Right lobe of liver (tissue), 6 donors: ENCODE measurements around the gene SLC6A16. TPM values are rescaled to one million over a fixed set of nuclear protein-coding genes. Genes with fewer than 3 reads are reported as not detected.
"Not testable (repeated sequence)": the region's sequence is repeated elsewhere in the genome, so short reads cannot be mapped to it uniquely, and the experiment has no call there.

ENCODE experiments used
- ATAC-seq, 4 donors: fragments of 200-7000 bp; cut with Tn5 transposase; one replicate each; pipeline ENCODE4 v1.9.1; 2020; ENCODE audit warnings: mild to moderate bottlenecking in 4 of 4, moderate library complexity in 4 of 4
- DNase-seq, 3 donors: peaks; one replicate each; pipeline ENCODE4 v3.0.0-alpha.2; 2020
- H3K27ac ChIP-seq, 3 donors: fragments of 200-600 bp; one replicate each; pipeline ENCODE4 v1.8.0; 2022
- H3K27me3 ChIP-seq, 2 donors: fragments of 200-600 bp; one replicate each; pipeline ENCODE4 v1.8.0; 2022
- H3K36me3 ChIP-seq, 4 donors: fragments of 200-600 bp; sonication (generic) in 1 of 4; one replicate each; pipeline versions ENCODE4 v1.5.1 to v1.8.0; 2017 to 2022; ENCODE audit warnings: control low read depth in 1 of 4
- H3K4me1 ChIP-seq, 4 donors: fragments of 200-600 bp; sonication (generic) in 1 of 4; one replicate each; pipeline versions ENCODE4 v1.5.1 to v1.8.0; 2017 to 2022; ENCODE audit warnings: control low read depth in 1 of 4
- H3K4me3 ChIP-seq, 3 donors: fragments of 200-600 bp; one replicate each; pipeline ENCODE4 v1.8.0; 2022
- H3K9me3 ChIP-seq, 4 donors: fragments of 200-600 bp; sonication (generic) in 1 of 4; one replicate each; pipeline versions ENCODE4 v1.5.1 to v1.8.0; 2017 to 2022; ENCODE audit warnings: control low read depth in 1 of 4
- POLR2A ChIP-seq: fragments of 450-650 bp; IDR thresholded peaks from one replicate; pipeline ENCODE4 v1.6.1; 2017; ENCODE audit warnings: antibody characterized with exemption, mild to moderate bottlenecking
- WGBS: methylation state at CpG from one replicate; pipeline ENCODE4 v1.1.6; 2018; ENCODE audit warnings: low coverage, low lambda C conversion rate; ENCODE audit not compliant: insufficient coverage; ENCODE audit errors: missing lambda C conversion rate; 5-methylcytosine and 5-hydroxymethylcytosine counted together
- intact Hi-C, 2 donors: fragments of 100-400 bp; cut with DNase I; formaldehyde crosslinking; loops; one replicate each; pipeline versions ENCODE4 v1.11.2 to v1.14.1; 2022
- total RNA-seq, 6 experiments: library from RNA; depleted of rRNA in 2 of 6; stranded (reverse); fragments of >200 nt in 2 of 6; fragmentation: NEBNext Ultra II Directional in 3 of 6; extraction: Animal tissue kit (Norgen Biotek cat#: 25700) in 3 of 6; gene quantifications; one replicate each; pipeline versions ENCODE4 v1.1.0 to v1.2.4, GENCODE V29; 2016 to 2023
- TF ChIP-seq, protein P1 (sequence below), 4 donors: fragments of 200-600 bp in 3 of 4; fragments of 450-650 bp in 1 of 4; IDR thresholded peaks; one replicate each; pipeline versions ENCODE4 v1.5.1 to v1.8.0; 2016 to 2022; ENCODE audit warnings: antibody characterized with exemption in 4 of 4, mild to moderate bottlenecking in 2 of 4
- donor health status: DM: no; HTN: yes; CAD: no.
- donor health status: DM: no; HTN: no; CAD: no.
- donor health status: DM: no; HTN: no; CAD: no.
- donor health status: DM: no; HTN: yes; CAD: no.
- donor health status: DM: no; HTN: yes; CAD: no.

Gene SLC6A16
- total RNA-seq, 6 experiments from 2014 or later, result 0.25 to 4.6 (median 2.4) TPM

- Histone ChIP-seq H3K27me3 (no peaks in the 10 kb centered on the region), H3K4me3 (no peak overlapping the region), H3K27ac (no peak overlapping the region), H3K36me3 (no peaks in the 10 kb centered on the region), H3K9me3 (no peaks in the 10 kb centered on the region), H3K4me1 (peaks cover 0 to 6% (median 0%) of the 10 kb centered on the region in 4 donors)
- no peak for ATAC-seq
- TF ChIP-seq, protein P1, sequence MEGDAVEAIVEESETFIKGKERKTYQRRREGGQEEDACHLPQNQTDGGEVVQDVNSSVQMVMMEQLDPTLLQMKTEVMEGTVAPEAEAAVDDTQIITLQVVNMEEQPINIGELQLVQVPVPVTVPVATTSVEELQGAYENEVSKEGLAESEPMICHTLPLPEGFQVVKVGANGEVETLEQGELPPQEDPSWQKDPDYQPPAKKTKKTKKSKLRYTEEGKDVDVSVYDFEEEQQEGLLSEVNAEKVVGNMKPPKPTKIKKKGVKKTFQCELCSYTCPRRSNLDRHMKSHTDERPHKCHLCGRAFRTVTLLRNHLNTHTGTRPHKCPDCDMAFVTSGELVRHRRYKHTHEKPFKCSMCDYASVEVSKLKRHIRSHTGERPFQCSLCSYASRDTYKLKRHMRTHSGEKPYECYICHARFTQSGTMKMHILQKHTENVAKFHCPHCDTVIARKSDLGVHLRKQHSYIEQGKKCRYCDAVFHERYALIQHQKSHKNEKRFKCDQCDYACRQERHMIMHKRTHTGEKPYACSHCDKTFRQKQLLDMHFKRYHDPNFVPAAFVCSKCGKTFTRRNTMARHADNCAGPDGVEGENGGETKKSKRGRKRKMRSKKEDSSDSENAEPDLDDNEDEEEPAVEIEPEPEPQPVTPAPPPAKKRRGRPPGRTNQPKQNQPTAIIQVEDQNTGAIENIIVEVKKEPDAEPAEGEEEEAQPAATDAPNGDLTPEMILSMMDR (IDR thresholded peaks at IDR 0.05), result no peak
- no peak for TF ChIP-seq POLR2A
- WGBS, result 86% methylated on average over 4 of the region's 6 CpGs
- intact Hi-C loops, result no loop called here
- no peak for DNase-seq
Measured at GRCh38 chr19:49294401-49294800, 30.6 kb downstream of the SLC6A16 start.

DNA sequence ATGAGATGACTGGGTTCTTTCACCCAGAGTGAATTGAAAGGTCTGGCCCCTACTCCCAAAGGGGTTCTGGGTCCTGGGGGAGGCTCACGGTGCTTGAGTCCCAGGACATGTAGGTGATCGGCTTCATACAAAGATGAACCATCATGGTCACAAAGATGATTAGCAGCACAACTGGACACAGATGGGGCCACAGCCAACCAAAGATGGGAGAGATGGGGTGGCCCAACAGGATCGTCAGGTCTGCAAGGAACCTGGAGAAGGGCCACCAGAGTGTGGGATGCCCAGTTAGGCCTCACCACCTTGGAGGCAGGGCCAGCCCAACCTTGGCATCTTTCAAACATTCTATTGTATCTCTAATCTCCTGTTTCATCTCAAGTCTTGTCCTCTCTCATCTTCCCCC, 34.5 kb downstream of the SLC6A16 start:
- Histone ChIP-seq H3K4me3 (no peak overlapping the region), H3K27me3 (no peaks in the 10 kb centered on the region), H3K9me3 (no peaks in the 10 kb centered on the region), H3K27ac (no peak overlapping the region), H3K4me1 (peaks cover 0 to under 1% (median 0%) of the 10 kb centered on the region in 4 donors), H3K36me3 (no peaks in the 10 kb centered on the region)
- TF ChIP-seq, protein P1 (IDR thresholded peaks at IDR 0.05), result no peak
- no peak for TF ChIP-seq POLR2A
- no CpG with 5 or more reads among the region's 3 CpGs for WGBS
- intact Hi-C loops, result no loop called here
- no peak for ATAC-seq
- no peak for DNase-seq

DNA sequence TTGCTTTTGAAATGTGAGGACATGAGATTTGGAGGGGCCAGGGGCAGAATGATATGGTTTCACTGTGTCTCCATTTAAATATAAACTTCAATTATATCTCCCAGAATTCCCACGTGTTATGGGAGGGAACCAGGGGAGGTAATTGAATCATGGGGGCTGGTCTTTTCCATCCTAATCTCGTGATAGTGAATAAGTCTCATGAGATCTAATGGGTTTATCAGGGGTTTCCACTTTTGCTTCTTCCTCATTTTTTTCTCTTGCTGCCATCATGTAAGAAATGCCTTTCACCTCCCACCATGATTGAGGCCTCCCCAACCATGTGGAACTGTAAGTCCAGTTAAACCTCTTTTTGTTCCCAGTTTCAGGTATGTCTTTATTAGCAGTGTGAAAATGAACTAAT, 35.7 kb downstream of the SLC6A16 start:
- ATAC-seq, H3K27ac ChIP-seq, H3K36me3 ChIP-seq, H3K4me1 ChIP-seq, intact Hi-C loops, H3K4me3 ChIP-seq, H3K9me3 ChIP-seq, DNase-seq, H3K27me3 ChIP-seq: not testable (repeated sequence)
- 25% methylated on average over 2 of the region's 2 CpGs for WGBS

DNA sequence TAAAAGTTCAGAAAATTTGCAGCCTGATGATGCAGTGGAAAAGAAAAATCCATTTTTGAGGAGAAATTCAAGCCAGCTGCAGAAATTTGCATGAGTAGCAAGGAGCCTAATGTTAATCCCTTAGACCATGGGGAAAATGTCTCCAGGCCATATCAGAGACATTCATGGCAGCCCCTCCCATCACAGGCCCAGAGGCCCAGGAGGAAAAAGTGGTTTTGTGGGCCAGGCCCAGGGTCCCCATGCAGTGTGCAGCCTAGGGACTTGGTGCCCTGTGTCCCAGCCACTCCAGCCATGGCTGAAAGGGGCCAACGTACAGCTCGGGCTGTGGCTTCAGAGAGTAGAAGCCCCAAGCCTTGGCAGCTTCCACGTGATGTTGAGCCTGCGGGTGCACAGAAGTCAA, 36.8 kb downstream of the SLC6A16 start:
- DNase-seq, H3K36me3 ChIP-seq, H3K4me1 ChIP-seq, H3K27me3 ChIP-seq, intact Hi-C loops, H3K4me3 ChIP-seq, ATAC-seq, H3K9me3 ChIP-seq, H3K27ac ChIP-seq: not testable (repeated sequence)
- no CpG with 5 or more reads among the region's 4 CpGs for WGBS

DNA sequence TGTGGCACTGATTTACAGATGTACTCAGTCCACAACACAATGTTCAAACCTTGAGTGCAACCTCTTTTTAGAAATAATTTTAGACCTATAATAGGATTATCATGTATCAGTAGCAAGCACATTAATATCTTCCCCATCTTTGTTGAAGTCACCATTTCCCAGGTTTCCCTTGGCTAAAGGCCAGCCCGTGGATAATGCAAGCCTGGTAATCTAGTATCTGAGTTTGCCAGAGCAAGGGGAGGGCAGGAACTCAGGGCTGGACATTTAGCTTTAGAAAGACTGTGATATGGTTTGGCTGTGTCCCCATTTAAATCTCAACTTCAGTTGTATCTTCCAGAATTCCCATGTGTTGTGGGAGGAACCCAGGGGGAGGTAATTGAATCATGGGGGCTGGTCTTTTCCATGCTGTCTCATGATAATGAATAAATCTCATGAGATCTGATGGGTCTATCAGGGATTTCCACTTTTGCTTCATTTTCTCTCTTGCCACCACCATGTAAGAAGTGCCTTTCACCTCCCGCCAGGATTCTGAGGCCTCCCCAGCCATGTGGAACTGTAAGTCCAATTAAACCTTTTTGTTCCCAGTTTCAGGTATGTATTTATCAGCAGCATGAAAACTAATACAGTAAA, 37.7 kb downstream of the SLC6A16 start:
- Histone ChIP-seq H3K9me3 (no peaks in the 10 kb centered on the region), H3K36me3 (no peaks in the 10 kb centered on the region), H3K27ac (no peak overlapping the region), H3K4me1 (no peaks in the 10 kb centered on the region), H3K27me3 (no peaks in the 10 kb centered on the region), H3K4me3 (no peak overlapping the region)
- intact Hi-C loops, result no loop called here
- TF ChIP-seq, protein P1 (IDR thresholded peaks at IDR 0.05), result no peak
- TF ChIP-seq POLR2A, result no peak
- DNase-seq (no peak), ATAC-seq (no peak)
- 54% methylated on average over 2 of the region's 2 CpGs for WGBS
